COLO829 (cell line): Measurements from ENCODE around the gene FCGBP.
"Not testable (repeated sequence)": the region's sequence is repeated elsewhere in the genome, so short reads cannot be mapped to it uniquely, and the experiment has no call there.

Experiments
- DNase-seq: peaks from one replicate; pipeline ENCODE4 v3.0.0; 2012; ENCODE audit warnings: low spot score

The FCGBP gene

GRCh38 chr19:39890755-39891551, 43.5 kb downstream of the FCGBP start:
- DNase-seq: no peak

DNA sequence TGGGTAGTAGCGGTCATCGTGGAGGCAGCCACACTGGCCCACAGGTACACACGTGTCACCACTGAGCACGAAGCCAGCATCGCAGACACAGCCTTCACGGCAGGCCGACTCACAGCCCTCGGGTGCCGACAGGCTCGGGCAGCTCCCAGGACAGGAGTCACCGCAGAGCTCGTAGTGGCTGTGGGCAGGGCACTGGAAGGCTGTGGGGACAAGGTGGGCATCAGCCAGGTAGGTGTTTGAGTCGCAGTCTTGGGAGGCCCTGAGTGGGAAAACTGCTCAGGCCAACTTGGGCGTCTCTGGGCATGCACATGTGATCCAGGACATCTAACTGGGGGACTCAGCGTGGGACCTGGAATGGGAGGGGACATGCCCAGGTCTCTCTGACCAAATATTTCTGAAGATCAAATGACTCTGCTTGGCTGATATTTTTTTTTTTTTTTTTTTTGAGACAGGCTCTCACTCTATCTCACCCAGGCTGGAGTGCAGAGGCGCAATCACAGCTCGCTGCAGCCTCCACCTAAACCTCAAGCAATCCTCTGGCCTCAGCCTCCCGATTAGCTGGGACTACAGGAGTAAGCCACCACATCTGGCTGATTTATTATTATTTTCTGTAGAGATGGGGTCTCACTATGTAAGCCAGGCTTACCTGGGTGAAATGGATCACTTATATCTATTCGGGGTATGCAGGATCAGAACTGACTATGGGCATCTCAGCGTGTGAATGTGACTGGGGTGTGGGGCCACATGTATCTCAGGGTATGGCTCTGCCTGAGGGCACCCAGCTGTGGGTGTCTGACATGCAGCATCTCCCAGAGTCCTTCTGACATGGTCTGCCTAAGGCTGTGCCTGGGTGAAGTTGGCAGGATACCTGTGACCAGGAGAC, 44.3 kb downstream of the FCGBP start:
- DNase-seq: not testable (repeated sequence)

- not testable (repeated sequence) for DNase-seq
Observed at GRCh38 chr19:39887456-39887951, 46.9 kb downstream of the FCGBP start.

DNA sequence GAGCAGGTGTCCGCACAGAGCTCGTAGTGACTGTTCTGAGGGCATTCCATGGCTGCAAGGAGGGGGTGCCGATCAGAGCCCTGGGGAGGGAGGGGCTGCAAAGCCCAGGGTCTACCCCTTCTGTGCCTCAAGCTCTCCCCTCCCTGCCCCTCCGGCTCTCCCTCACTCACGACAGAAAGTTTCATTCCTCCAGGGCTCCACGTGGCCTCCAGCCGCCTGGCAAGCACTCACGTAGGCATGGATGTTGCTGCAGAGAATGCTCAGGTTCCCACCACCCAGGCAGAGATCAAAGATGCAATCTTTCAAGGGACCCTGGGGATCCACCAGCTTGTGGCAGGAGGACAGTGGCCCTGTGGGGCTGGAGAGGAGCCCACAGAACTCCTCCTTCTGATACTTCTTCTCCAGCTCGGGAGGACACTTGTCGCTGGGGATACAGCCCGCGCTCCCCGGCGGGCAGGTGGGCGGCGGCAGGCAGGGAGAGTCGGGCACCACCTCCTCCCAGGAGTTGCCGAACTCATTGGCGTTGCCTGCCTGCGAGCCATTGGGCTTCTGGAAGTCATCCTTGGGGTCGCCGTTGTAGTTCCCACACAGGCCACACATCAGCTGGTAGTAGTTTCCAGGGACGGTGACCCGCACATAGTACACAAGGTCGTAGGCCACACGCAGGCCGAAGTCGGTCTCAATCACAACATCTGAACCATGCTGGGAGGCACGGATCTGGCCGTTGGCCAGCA, 48.4 kb downstream of the FCGBP start:
- DNase-seq: not testable (repeated sequence)

DNA sequence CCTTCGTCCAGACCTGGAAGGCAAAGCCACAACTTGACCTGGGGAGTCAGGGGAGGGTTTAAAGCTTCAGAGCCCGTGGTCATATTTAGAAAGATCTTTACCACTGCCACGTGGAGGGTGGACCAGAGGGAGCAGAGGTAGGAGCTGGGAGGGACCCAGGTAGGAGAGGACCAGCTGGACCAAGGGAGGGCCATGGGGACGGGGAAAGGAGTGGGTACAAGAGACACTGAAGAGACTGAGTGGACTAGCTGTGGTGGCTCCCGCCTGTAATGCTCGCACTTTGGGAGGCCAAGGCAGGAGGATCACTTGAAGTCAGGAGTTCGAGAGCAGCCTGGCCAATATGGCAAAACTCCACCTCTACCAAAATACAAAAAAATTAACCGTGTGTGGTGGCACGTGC, 49.7 kb downstream of the FCGBP start:
- not testable (repeated sequence) for DNase-seq
